Measurements from ENCODE around the gene MCAM. TPM values are rescaled to one million over a fixed set of nuclear protein-coding genes. Genes with fewer than 3 reads are reported as not detected.

MCAM gene
- total RNA-seq, 3 donors from 2014 or later (not counting 1 experiment from before 2014, with no cell fraction given): 0.11 to 2.0 (median 0.19) TPM

DNA sequence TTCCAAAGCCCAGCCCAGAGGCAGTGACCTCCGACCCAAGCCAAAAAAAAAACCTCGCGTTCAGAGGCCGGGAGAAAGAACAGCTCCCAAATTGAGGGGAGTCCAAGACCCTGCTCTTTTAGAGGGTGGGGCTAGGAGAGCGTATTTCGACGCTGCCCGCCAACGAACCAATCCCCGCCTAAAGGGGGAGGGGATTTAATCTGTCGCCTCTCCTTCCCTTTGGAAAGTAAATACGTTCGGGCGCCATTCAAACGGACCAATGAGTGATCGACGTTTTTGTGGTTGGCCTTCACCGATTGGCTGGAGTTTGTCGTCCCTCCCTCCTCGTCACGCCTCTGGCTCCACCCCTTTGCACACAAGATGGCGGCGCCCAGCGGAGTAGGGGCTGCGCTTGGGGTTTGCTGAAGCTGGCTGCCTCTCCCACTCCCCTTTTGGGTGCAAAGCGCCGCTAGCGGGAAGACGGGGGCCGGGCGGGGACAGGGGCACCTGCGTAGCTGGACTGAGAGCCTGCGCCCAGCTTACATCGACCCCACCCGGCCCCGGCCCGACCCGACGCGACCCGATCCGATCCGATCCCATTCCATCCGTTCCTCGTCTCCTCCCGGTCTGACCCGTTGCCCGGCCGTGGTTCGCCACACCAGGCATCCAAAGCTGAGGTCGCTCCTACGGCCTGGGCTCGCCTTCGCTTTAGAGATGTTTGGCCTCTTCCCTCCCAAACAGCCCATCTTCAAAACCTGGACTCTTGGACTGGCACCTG, 17.4 kb upstream of the MCAM start, which contains the start of gene RNF26:
Gene RNF26 (plus strand): TSS at position 354 of the 757 bp plus-strand sequence. CDS start 596 bp downstream, outside the sequence.
- ATAC-seq: peak; percentile 96 to 97 (median 96)
- peaks cover 5% of the 10 kb centered on the region for H3K27me3 ChIP-seq (ENCODE audit: control insufficient read depth, insufficient read depth, low read length)
- WGBS (ENCODE audit: insufficient coverage): under 1% methylated on average over 54 of the region's 54 CpGs
- peak; percentile 92 to 98 for DNase-seq
- H3K27ac ChIP-seq (ENCODE audit: low read length): peak within 1 kb of the TSS; percentile 62
- peaks cover 19% of the 10 kb centered on the region for H3K4me1 ChIP-seq (ENCODE audit: control insufficient read depth, insufficient read depth, low read length)
- Mint-ChIP-seq H3K27me3 (ENCODE audit: low read depth in 2 of 2) (peaks cover 20 to 25% of the 10 kb centered on the region in 2 donors), H3K27ac (peak within 1 kb of the TSS; percentile 91 to 96), H3K36me3 (no peaks in the 10 kb centered on the region), H3K4me3 (peak within 1 kb of the TSS; percentile 100), H3K4me1 (peaks cover 15 to 47% of the 10 kb centered on the region in 2 donors), H3K9me3 (no peaks in the 10 kb centered on the region)
- H3K4me3 ChIP-seq (ENCODE audit: low read length): peak within 1 kb of the TSS; percentile 86
- TF ChIP-seq, protein P1, sequence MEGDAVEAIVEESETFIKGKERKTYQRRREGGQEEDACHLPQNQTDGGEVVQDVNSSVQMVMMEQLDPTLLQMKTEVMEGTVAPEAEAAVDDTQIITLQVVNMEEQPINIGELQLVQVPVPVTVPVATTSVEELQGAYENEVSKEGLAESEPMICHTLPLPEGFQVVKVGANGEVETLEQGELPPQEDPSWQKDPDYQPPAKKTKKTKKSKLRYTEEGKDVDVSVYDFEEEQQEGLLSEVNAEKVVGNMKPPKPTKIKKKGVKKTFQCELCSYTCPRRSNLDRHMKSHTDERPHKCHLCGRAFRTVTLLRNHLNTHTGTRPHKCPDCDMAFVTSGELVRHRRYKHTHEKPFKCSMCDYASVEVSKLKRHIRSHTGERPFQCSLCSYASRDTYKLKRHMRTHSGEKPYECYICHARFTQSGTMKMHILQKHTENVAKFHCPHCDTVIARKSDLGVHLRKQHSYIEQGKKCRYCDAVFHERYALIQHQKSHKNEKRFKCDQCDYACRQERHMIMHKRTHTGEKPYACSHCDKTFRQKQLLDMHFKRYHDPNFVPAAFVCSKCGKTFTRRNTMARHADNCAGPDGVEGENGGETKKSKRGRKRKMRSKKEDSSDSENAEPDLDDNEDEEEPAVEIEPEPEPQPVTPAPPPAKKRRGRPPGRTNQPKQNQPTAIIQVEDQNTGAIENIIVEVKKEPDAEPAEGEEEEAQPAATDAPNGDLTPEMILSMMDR (IDR thresholded peaks at IDR 0.05): no peak
- H3K9me3 ChIP-seq (ENCODE audit: control insufficient read depth, insufficient read depth, low read length): no peaks in the 10 kb centered on the region
- intact Hi-C loops (cut with micrococcal nuclease): no loop called here
- no peaks in the 10 kb centered on the region for H3K36me3 ChIP-seq (ENCODE audit: control insufficient read depth, insufficient read depth, low read length)

DNA sequence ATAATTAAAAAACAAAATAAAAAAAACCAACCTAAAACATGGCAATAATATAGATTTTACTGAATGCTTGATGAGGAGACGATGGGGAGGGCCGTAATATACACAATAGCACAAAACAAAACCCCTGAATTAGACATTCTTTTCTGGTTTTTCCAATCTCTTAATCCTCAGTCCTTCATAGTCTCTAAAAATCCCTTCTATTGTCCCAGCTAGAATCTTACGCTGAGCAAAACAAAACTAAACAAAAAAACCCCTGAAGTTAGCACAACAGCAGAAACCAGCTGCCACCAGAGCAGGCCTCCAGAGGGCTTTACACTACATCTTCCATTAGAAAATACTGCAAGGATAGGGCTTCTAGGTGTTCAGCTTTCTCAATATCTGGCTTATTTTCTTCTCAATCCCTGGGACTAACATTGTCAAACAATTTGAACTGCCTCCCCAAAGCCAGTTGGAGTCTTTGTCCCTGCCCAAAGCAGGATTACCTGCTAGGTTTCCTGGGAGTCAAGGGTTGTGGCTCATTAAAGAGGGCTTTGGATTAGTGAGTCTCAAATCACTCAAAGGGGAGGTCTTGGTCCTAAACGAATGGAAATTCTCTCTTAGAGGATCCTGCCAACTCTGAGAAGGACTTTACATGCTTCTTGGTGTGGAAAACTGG, 15.3 kb upstream of the MCAM start:
- intact Hi-C loops (cut with micrococcal nuclease): no loop called here
- Mint-ChIP-seq H3K27me3 (ENCODE audit: low read depth in 2 of 2) (peaks cover 14 to 26% of the 10 kb centered on the region in 2 donors), H3K9me3 (no peaks in the 10 kb centered on the region), H3K4me3 (peak overlapping the region; percentile 21), H3K4me1 (peaks cover 15 to 32% of the 10 kb centered on the region in 2 donors), H3K27ac (peak overlapping the region; percentile 91 to 96), H3K36me3 (no peaks in the 10 kb centered on the region)
- no peak for ATAC-seq
- no peak for DNase-seq
- WGBS (ENCODE audit: insufficient coverage): 88% methylated on average over 4 of the region's 4 CpGs
- H3K27me3 ChIP-seq (ENCODE audit: control insufficient read depth, insufficient read depth, low read length): no peaks in the 10 kb centered on the region
- H3K27ac ChIP-seq (ENCODE audit: low read length): no peak overlapping the region
- TF ChIP-seq, protein P1 (IDR thresholded peaks at IDR 0.05): no peak
- H3K36me3 ChIP-seq (ENCODE audit: control insufficient read depth, insufficient read depth, low read length): no peaks in the 10 kb centered on the region
- H3K4me3 ChIP-seq (ENCODE audit: low read length): no peak overlapping the region
- H3K9me3 ChIP-seq (ENCODE audit: control insufficient read depth, insufficient read depth, low read length): no peaks in the 10 kb centered on the region
- H3K4me1 ChIP-seq (ENCODE audit: control insufficient read depth, insufficient read depth, low read length): peaks cover 11% of the 10 kb centered on the region

DNA sequence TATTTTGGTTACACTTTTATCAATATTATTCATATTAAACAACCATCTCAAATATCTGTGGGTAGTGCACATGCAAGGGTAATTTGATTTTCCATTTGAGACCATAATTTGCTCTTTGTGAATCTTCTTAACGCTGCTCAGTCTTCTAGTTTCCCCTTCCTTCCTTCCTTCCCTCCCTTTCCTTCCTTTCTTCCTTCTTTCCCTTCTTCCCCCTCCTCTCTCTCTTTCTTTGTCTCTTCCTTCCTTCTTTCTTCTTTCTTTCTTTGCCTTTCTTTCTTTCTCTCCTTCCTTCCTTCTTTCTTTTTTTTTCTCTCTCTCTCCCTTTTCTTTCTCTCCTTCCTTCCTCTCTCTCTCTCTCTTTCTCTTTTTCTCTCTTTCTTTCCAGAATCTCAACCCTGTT, 13.3 kb upstream of the MCAM start:
- no peak overlapping the region for H3K27ac ChIP-seq (ENCODE audit: low read length)
- Mint-ChIP-seq H3K27ac (no peak overlapping the region), H3K36me3 (no peaks in the 10 kb centered on the region), H3K4me1 (peaks cover 14 to 17% of the 10 kb centered on the region in 2 donors), H3K4me3 (no peak overlapping the region), H3K27me3 (ENCODE audit: low read depth in 2 of 2) (peaks cover 14 to 26% of the 10 kb centered on the region in 2 donors), H3K9me3 (no peaks in the 10 kb centered on the region)
- ATAC-seq (no peak), DNase-seq (no peak)
- no peaks in the 10 kb centered on the region for H3K36me3 ChIP-seq (ENCODE audit: control insufficient read depth, insufficient read depth, low read length)
- H3K27me3 ChIP-seq (ENCODE audit: control insufficient read depth, insufficient read depth, low read length): no peaks in the 10 kb centered on the region
- TF ChIP-seq, protein P1 (IDR thresholded peaks at IDR 0.05): no peak
- WGBS (ENCODE audit: insufficient coverage): 28% methylated on average over 1 of the region's 1 CpG
- H3K9me3 ChIP-seq (ENCODE audit: control insufficient read depth, insufficient read depth, low read length): no peaks in the 10 kb centered on the region
- H3K4me1 ChIP-seq (ENCODE audit: control insufficient read depth, insufficient read depth, low read length): peaks cover 8% of the 10 kb centered on the region
- H3K4me3 ChIP-seq (ENCODE audit: low read length): no peak overlapping the region
- intact Hi-C loops (cut with micrococcal nuclease): no loop called here

Data from natural killer cell (primary cell).